Urothelium cell line (cell line): ENCODE data around the gene CAMK1D.
A peak's percentile ranks its signal among the peaks of the same experiment; 100 is the strongest.

Source experiments
- DNase-seq: peaks from one replicate; pipeline ENCODE4 v3.0.0; 2011; ENCODE audit warnings: low spot score, mixed read lengths
- FAIRE-seq: peaks from 2 replicates; lab custom pipeline; 2011; peaks lifted over from hg19 to GRCh38; lab: Jason Lieb, UNC

CAMK1D gene

GRCh38 chr10:12586741-12587140 lies 237.4 kb downstream of the CAMK1D start:
- DNase-seq (no peak), FAIRE-seq (no peak)

GRCh38 chr10:12587451-12587888 lies 238.1 kb downstream of the CAMK1D start:
- FAIRE-seq (no peak), DNase-seq (no peak)

- DNase-seq (no peak), FAIRE-seq (no peak)
Observed at GRCh38 chr10:12588091-12588860, 238.9 kb downstream of the CAMK1D start.

GRCh38 chr10:12589291-12589690 lies 239.9 kb downstream of the CAMK1D start:
- DNase-seq: no peak
- FAIRE-seq: no peak

GRCh38 chr10:12589791-12590190 lies 240.4 kb downstream of the CAMK1D start:
- FAIRE-seq (no peak), DNase-seq (no peak)

GRCh38 chr10:12590675-12591659 lies 241.6 kb downstream of the CAMK1D start:
- no peak for FAIRE-seq
- no peak for DNase-seq

- no peak for DNase-seq
- FAIRE-seq: no peak
Observed at GRCh38 chr10:12592967-12593366, 243.6 kb downstream of the CAMK1D start.

GRCh38 chr10:12594448-12594944 lies 245.1 kb downstream of the CAMK1D start:
- FAIRE-seq (no peak), DNase-seq (no peak)

- no peak for FAIRE-seq
Observed at GRCh38 chr10:12595936-12596576, 246.7 kb downstream of the CAMK1D start.

GRCh38 chr10:12597176-12597575 lies 247.8 kb downstream of the CAMK1D start:
- DNase-seq (no peak), FAIRE-seq (no peak)

More at GRCh38 chr10:12595936-12596576, 246.7 kb downstream of the CAMK1D start:
- no peak for DNase-seq

GRCh38 chr10:12597788-12598765 lies 248.7 kb downstream of the CAMK1D start:
- no peak for DNase-seq
- FAIRE-seq: peak; percentile 17

- FAIRE-seq: no peak
- no peak for DNase-seq
Observed at GRCh38 chr10:12600652-12601051, 251.3 kb downstream of the CAMK1D start.

- FAIRE-seq: no peak
- DNase-seq: no peak
Observed at GRCh38 chr10:12602521-12602920, 253.2 kb downstream of the CAMK1D start.

- no peak for DNase-seq
- no peak for FAIRE-seq
Observed at GRCh38 chr10:12603766-12604470, 254.6 kb downstream of the CAMK1D start.

- DNase-seq (peak; percentile 27), FAIRE-seq (no peak)
Observed at GRCh38 chr10:12605580-12606405, 256.4 kb downstream of the CAMK1D start.

GRCh38 chr10:12606461-12606860 lies 257.1 kb downstream of the CAMK1D start:
- no peak for FAIRE-seq
- no peak for DNase-seq

- FAIRE-seq: no peak
Observed at GRCh38 chr10:12608761-12609160, 259.4 kb downstream of the CAMK1D start.

GRCh38 chr10:12609435-12609834 lies 260.1 kb downstream of the CAMK1D start:
- DNase-seq: no peak
- no peak for FAIRE-seq

More at GRCh38 chr10:12608761-12609160, 259.4 kb downstream of the CAMK1D start:
- no peak for DNase-seq
